Stimulated activated CD4-positive, alpha-beta T cell treated with anti-CD3 and anti-CD28 coated beads, Interleukin-2, amount 100 ng/mL, for 48 hours (primary cell): Measurements from ENCODE around the gene STX8.

Experiments
- DNase-seq, 2 donors: peaks; one replicate each; pipeline ENCODE4 v3.0.0-alpha.2; 2020

Gene STX8

GRCh38 chr17:9234389-9234945 is 341.2 kb downstream of the STX8 start:
- no peak for DNase-seq

GRCh38 chr17:9233761-9234160 is 341.9 kb downstream of the STX8 start:
- no peak for DNase-seq

- DNase-seq, result no peak
Observed at GRCh38 chr17:9233271-9233599, 342.4 kb downstream of the STX8 start.

- no peak for DNase-seq
Observed at GRCh38 chr17:9232591-9233270, 342.9 kb downstream of the STX8 start.

- DNase-seq, result no peak
Observed at GRCh38 chr17:9232155-9232475, 343.5 kb downstream of the STX8 start.

GRCh38 chr17:9231449-9232154 is 344.0 kb downstream of the STX8 start:
- DNase-seq, result no peak

- DNase-seq, result no peak
Observed at GRCh38 chr17:9230861-9231260, 344.8 kb downstream of the STX8 start.

GRCh38 chr17:9230346-9230745 is 345.3 kb downstream of the STX8 start:
- no peak for DNase-seq

- DNase-seq, result no peak
Observed at GRCh38 chr17:9229826-9230201, 345.8 kb downstream of the STX8 start.

GRCh38 chr17:9229160-9229825 is 346.3 kb downstream of the STX8 start:
- no peak for DNase-seq

GRCh38 chr17:9228408-9229159 is 347.0 kb downstream of the STX8 start:
- no peak for DNase-seq

GRCh38 chr17:9227819-9228407 is 347.7 kb downstream of the STX8 start:
- DNase-seq, result no peak

GRCh38 chr17:9226794-9227135 is 348.9 kb downstream of the STX8 start:
- no peak for DNase-seq

GRCh38 chr17:9226130-9226793 is 349.4 kb downstream of the STX8 start:
- no peak for DNase-seq

GRCh38 chr17:9225305-9226101 is 350.1 kb downstream of the STX8 start:
- DNase-seq, result no peak

GRCh38 chr17:9224485-9224884 is 351.1 kb downstream of the STX8 start:
- no peak for DNase-seq

GRCh38 chr17:9223531-9223930 is 352.1 kb downstream of the STX8 start:
- DNase-seq, result no peak

GRCh38 chr17:9221922-9222180 is 353.8 kb downstream of the STX8 start:
- no peak for DNase-seq

GRCh38 chr17:9221147-9221921 is 354.3 kb downstream of the STX8 start:
- no peak for DNase-seq

GRCh38 chr17:9220398-9221146 is 355.0 kb downstream of the STX8 start:
- DNase-seq, result no peak
